CD4-positive, alpha-beta T cell treated with Interleukin-6 for 4 hours (primary cell): ENCODE data around the gene HECA.
"Not testable (repeated sequence)": the region's sequence is repeated elsewhere in the genome, so short reads cannot be mapped to it uniquely, and the experiment has no call there.

Source experiments
- DNase-seq: peaks from one replicate; pipeline ENCODE4 v3.0.0-alpha.2; 2020; ENCODE audit warnings: mixed read lengths

The HECA gene

DNA sequence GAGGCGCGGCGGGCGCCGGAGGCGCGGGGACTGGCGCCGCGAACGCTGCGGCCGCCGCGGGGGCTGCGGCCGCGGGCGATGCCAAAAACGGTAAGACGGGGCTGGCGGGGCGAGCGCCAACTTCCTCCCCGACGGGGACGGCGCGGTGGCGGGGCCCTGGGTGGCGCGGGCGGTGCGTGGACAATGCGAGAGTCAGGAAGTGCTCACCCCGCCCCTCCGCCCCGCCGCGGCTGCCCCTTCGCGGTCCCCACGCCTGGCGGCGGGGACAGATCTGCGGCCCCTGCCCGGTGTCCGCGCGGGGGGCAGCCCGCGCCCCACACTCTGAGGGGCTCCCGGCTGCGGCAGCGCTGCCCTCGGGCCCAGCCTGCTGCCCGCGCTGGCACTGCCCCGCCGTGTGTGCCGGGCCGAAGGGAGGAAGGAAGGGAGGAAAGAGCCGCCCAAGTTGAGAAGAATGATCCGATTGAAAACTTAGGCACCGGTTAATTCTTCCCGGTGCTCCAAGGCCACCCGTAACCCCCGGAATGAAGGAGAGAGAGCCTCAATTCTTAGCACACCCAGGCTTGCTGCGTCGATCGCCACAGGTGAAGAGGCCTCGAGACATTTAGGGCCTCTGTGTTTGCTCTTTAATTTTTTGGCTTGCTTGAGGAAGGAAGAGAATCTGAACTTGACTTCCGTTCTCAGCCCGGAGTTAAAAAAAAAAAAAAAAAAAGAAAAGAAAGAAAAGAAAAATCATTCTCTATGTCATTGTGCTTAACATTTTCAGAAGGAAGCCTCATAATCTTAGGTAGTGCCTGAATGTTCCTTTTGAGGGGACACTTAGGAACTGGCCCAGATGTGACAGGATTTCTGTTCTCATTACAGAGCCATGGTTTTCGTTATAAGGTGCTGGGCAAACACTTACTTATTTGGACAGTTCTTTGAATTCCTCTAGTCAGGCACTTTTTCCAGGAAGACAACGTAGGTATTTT lies 982 bp downstream of the HECA start:
- DNase-seq, result peak; percentile 69

DNA sequence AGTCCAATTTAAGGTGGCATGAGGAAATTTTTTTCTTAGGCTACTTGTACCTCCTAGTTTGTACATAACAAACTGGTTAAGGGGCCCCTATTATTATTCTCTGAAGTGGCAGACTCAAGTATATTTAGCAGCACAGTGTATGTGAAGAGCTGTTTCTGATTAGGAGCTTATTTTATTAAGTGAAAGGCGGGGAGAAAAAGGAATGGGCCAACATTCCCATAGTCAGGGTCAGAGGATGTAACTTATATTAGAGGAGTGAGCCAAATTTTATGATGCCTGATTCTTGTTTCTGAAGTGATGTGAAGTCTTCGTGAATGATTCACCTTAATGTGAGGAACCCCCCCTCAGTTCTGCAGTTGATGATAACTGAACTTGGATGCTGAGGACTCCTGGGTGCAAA lies 2.8 kb downstream of the HECA start:
- no peak for DNase-seq

DNA sequence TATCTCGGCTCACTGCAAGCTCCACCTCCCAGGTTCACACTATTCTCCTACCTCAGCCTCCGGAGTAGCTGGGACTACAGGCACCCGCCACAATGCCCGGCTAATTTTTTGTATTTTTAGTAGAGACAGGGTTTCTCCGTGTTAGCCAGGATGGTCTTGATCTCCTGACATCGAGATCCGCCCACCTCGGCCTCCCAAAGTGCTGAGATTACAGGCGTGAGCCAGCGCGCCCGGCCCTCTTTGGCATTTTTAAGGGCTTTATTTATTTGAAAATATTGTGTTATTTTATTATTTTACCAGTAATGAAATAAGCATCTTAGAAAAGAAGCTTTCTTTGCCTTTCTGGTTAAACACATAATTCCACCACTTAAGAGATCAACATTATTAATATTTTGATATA lies 6.0 kb downstream of the HECA start:
- DNase-seq, result not testable (repeated sequence)

DNA sequence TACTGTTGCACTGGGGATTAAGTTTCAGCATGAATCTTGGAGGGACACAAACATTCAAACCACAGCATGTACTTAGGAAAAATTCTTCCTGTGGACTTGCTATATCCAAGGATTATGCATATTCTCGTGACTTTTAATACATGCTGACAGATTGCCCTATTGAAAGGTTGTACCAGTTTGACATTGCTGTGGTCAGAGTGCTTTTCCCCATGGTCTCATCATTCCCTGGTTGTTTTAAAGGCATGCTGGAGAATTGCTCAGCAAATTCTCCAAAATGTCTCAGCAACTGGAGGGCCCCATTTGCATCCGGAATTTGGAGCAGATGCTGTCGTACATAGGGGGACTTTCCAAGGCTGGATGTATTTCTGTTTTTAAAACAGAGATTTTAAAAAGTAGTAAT lies 7.4 kb downstream of the HECA start:
- no peak for DNase-seq

DNA sequence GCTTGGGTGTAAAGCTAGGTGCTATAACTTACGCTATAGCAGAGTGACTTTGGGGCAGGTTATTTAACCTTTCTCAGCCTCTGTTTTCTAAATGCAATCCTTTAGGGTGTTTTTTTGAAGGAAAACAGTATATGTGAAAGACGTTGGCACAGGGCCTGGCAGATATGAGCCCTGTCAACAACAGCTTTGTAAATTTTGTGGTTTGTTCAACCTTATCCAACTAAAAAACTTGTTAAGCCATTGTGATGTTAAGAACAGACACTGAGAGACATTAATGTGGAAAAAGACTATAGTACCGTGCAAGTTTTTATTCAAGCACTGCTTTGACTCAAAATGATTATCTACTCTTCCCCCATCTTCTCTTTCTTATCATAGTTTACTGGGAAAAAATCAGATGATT lies 8.2 kb downstream of the HECA start:
- DNase-seq, result no peak

DNA sequence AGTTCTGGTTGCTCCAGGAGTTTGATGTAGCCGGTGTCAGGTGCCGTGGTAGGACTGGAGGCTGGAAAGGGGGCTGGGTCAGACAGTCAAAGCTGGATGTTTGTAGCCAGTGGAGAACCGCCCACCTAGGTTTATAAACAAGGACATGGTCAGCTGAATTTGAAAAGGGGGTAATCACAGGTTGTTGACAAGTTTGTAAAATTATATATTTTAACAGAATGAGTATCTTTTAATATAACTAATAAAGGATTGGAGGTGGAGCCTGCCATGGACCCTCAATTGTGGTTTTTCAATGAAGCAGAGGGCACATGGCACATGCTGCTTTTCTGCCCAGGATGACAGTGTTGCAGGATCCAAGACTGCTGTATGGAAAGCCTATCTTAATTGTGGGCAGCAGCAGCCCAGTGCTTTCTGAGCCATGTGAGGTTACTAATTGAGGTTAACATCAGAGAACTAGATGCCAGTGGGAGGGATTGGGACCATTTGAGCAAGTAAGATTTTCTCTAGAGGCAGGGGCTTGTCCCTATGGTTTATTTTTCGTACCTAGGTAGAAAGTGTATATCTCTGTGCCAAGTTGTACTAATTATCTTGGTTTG lies 9.7 kb downstream of the HECA start:
- no peak for DNase-seq

DNA sequence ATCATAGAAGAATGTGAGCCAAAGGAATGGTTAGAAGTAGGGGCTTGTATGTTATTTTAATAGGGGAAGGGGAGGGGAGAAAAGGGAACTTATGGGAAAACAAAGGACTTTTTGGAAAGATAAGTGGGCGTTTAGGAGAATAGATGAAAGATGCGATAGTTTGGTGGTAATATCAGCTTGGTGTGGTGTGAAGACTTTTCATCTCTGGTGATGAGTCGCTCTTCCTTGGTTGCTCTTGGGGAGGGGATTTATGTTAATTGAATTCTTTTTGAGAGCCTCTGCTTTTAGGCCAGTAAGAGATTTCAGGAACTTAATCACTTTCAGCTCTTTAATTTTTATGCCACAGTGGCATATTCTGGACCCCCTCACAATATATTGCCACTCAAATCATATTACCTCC lies 10.8 kb downstream of the HECA start:
- DNase-seq, result no peak

DNA sequence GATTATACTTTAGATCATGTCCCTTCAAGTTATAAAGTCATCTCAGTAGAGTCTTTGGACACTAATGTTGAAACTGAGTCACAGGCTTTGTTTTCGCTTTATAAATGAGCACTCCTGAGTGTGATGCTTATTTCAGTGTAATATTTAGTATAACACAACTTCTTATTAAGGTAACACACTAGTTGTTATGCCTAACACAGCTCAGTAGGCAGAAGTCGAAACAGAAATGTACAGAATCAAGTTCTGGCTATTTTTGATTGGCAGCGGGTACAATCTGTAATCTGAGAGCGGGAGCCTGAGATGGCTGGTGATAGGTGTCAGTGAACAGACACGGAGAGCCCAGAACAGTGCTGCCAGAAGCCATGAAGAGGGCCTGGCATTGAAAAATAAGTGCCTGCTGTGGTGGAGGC lies 11.4 kb downstream of the HECA start:
- DNase-seq, result no peak

DNA sequence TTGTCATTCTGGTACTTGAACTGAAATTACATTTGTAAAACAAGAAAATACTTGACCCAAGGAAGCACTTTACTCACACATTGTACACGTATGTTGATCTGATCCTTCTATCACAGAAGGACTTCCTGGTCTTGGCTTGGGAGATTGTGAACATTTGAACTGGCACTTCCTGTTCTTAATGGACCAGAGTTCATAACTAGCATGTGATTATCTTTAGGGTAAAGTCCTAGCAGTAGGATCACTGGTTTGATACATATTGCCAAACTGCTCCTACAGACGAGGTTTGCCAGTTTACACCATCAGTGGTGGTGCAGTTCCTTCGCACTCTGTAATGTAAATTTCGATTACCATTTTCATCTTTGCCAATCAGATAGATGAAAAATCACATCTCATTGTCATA lies 12.7 kb downstream of the HECA start:
- DNase-seq, result no peak

DNA sequence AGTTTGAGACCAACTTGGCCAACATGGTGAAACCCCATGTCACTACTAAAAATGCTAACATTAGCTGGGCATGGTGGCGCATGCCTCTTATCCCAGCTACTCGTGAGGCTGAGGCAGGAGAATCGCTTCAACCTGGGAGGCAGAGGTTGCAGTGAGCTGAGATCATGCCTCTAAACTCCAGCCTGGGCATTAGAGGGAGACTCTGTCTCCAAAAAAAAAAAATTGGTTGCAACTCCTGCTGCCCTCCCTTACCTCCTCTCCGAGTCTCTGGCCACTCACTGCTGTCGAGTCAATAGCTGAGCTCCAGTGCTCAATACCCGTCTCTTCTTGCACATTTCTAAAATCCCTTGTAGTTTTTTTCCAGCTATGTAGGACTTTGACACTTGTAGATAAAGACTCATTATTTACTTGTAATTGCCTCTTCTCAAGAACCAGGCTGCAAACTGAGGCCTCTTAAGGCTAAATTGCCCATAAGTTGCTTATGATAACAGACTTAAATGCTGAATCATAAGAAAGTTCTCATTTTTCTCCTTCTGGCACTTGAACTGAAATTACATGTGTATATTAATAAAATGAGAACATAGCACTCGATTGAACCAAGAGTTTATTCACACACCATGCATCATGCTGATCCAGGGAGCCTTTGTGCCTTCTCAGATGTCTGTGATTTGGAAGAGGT lies 13.8 kb downstream of the HECA start:
- no peak for DNase-seq

DNA sequence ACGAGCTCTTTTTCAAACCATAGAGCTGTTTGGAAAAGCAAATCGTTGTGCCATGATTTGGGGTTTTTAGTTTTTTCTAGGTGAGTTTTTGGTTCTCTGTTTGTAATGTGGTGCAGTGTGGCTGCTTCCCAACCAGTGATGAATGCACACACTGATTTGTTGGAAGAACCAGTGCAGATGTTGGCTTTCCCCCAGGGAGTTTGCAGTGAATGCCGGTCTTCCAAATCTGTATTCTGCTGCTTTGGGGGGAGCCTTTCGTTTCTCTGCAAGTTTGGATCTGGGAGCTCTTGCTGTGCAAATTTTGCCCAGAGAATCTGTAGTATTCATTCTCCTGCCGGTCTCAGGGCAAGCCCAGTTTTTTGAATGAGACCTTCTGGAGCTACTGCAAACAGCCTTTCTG lies 14.5 kb downstream of the HECA start:
- DNase-seq, result no peak

DNA sequence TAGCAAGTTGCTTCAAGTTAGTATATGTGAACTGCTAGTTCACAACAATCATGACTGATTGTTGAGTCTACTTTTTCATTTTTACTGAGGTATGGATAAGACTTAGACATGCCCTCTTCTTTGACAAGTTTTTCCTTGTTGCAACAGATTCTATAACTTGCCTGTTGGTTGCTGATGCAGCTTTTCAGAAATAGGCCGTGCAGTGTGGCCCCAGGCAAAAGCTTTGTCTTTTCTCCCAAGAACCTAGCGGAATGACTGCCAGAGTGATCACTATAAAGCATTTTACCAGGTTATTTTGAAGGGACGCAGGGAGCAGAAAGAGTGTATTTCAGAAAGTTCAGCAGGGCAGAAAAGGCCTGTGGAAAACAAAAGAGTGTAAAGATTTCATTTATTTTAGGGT lies 16.0 kb downstream of the HECA start:
- DNase-seq, result no peak

DNA sequence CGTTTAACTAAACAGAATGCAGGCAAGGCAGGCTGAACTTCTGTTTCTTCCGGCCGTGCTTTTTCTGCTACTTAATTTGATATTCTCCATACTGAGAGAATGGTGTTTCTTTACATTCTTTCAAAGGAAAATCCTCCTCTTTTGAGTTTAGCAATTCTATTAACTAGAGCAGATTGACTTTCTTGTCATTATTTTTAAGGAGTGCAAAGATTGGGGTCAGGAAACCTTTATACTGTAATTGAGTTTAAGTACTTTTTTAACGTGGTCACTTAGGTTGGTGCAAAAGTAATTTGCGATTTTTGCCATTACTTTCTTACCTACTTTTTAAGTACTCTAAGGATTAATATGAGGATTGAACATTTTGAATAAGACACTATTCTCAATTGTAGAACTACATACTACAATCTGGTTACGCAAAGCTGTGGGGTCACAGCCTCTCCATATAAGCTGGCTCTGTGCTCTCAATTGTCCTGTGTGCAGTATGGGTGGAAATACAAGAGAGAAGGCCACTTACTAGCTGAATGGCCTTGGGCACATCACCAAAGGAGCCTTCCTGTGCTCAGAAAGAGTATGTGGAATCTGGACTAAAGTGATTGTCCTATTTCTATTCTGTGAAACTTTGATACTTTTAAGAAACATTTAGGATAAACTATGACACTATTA lies 16.7 kb downstream of the HECA start:
- DNase-seq, result no peak

DNA sequence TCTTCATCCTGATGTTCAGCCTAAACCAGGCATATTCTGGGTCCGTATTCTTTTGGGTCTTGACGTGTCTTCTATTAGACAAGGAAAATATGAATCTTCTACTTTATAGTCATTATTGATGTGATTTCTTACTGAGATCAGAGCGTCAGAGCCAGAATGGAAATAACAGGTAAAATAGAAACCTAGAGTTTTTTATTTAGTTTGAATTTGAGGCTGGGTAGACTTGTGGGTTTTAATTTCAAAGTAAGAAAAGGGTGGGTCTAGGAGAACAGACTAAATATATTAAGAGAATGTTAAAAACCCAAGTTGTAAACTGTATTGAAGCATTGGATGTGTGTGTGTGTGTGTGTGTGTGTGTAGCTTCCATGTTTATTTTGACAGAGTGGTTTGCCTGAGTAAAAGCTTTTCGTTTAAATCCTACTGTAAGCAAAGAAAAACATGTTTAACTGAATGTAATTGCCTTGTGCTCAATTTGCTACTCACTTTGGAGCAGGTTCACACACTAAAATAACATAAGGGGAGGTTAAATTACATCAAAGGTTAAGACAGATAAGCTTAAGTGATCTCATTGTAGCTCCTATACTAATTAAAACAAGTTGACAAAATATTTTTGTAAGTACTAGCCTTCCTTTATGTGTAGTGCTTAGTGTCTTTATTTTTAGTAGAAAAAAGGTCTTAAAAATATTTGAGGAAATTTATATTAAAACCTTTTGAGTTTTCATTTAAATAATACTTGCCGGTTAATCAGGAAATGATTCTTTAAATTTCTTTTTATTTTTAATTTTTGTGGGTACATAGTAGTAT lies 17.4 kb downstream of the HECA start:
- DNase-seq, result no peak

DNA sequence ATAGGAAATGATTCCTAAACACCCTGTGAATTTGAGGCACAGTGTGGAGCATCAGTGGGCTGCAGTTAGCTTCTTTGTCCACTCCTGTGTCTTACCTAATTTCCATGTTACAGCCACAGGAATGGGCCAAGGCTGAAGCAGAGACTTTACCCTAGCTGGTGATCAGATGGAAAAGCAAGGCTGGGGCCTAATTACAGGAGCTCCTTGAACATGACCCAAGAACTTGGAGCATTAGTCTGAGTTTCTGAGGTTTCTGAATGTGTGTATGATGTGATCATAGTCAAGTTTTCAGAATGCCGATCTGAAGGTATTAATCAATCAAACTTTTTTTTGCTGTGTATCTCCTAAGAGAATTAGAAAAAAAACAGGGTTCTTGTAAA lies 18.0 kb downstream of the HECA start:
- DNase-seq, result no peak

DNA sequence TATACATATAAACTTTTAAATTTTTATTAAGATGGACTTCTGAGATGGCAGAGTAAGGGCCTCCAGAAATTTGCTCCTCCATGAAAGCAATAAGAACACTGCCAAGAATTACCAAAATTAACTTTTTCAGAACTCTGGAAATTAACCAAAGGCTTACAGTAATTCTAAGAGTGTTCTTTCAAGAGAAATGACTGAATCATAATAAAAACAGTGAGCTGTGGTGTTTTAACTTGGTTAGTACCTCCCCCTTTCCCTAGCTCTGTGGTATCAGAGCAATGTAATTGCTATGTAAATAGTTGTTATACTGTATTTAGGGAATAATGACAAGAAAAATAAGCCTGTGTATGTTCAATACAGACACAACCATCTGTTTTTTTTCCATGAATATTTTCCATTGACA lies 19.0 kb downstream of the HECA start:
- no peak for DNase-seq

DNA sequence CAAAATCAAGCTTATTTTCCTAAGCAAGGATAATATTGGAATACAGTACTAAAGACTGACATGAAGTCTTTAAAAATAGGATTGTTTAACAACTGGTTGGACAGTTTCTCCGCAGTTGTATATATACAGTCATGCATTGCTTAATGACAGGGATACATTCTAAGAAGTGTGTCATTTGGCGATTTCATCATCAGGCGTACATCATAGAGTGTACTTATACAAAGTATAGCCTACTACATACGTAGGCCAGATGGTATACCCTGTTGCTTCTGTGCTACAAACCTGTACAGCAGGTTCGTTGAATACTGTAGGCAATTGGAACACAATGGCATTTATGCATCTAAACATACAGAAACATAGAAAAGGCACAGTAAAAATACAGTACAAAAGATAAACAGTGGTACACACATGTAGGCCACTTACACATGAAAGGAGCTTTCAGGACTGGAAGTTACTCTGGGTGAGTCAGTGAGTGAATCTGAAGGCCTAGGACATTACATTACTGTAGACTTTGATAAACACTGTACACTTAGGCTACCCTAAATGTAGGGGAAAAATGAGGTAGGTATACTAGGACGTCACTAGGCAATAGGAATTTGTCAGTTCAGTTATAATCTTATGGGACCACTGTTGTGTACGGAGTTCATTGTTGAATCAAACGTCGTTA lies 20.1 kb downstream of the HECA start:
- no peak for DNase-seq

DNA sequence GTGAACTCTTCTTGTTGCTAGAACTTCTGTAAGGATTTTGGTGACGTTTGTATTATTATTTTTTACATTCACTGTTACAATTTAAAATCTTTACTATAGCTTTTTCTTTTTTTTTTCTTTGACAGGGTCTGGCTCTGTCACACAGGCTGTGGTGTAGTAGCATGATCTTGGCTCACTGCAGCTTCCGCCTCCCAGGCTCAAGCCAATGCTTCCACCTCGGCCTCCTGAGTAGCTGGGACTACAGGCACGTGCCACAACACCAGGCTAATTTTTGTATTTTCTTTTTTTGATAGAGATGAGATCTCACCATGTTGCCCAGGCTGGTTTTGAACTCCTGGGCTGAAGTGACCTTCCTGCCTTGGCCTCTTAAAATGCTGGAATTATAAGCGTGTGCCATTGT lies 21.2 kb downstream of the HECA start:
- DNase-seq, result no peak

DNA sequence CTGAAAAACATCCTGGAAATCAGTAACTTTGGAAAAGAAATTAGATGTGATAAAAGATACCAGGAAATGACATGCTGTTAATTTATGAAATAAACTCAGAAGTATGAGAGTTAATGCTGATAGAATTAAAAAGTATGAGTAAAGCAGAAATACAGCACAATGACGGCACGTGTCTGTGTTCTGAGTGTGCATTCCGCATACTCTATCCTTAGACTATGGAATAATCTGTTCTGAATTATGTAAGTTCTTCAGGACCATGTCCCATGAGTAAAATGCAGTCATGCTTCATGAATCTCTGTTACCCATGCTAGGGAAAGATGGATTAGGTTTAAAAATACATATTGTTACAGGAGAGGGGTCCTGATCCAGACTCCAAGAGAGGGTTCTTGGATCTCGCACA lies 21.7 kb downstream of the HECA start:
- DNase-seq, result no peak

DNA sequence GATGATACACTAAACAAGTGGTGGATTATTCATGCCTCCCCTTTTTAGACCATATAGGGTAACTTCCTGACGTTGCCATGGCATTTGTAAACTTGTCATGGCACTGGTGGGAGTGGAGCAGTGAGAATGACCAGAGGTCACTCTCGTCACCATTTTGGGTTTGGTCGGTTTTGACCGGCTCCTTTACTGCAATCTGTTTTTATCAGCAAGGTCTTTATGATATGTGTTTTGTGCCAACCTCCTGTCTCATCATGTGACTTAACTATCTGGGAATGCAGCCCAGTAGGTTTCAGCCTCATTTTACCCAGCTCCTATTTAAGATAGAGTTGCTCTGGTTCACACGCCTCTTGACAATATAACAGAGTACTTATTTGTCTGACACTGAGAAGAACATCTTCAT lies 22.2 kb downstream of the HECA start:
- DNase-seq, result not testable (repeated sequence)

DNA sequence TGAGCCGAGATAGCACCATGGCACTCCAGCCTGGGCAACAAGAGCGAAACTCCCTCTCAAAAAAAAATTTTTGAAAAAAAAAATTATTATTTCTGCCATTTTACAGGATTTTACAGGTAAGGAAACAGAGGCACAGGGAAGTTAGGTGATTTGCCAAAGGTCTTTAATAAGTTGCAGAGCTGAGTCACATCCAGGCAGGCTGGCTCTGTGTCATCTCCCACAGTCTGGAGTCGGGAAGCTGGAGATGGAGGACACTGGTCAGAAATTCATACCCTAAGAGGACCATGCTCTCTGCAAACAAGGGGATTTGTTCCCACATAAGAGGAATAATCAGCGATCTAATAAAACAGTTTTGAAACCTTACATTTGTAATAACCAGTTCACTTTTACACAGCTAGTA lies 24.1 kb downstream of the HECA start:
- DNase-seq, result no peak

DNA sequence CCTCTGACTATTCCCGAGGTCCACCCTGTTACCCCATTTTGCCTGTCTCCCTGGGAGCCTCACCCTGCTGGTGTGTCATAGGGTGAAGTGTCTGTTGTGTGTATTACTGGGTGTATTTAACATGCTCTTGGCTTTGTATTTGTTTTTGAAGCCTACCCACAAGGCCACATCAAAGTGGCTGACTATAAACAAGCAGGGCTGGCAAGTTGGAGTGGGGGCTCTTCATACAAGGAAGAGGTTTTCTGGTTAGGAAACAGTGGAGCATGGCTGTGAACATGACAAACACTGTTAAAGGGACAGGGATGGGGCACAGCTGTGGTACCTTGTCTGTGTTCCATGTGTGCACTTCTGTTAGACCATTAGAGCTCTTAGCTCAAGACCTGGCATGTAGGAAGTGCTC lies 26.3 kb downstream of the HECA start:
- DNase-seq, result peak; percentile 85
